ENCODE measurements around the gene SEPTIN10.
"Not testable (repeated sequence)": the region's sequence is repeated elsewhere in the genome, so short reads cannot be mapped to it uniquely, and the experiment has no call there.

SEPTIN10 gene

GRCh38 chr2:109597283-109597682 lies 16.5 kb downstream of the SEPTIN10 start:
- no peak for DNase-seq

GRCh38 chr2:109595644-109596043 lies 18.1 kb downstream of the SEPTIN10 start:
- DNase-seq, result no peak

GRCh38 chr2:109594246-109594885 lies 19.4 kb downstream of the SEPTIN10 start:
- DNase-seq, result peak; percentile 82

GRCh38 chr2:109592905-109593304 lies 20.9 kb downstream of the SEPTIN10 start:
- DNase-seq, result no peak

- no peak for DNase-seq
Observed at GRCh38 chr2:109591206-109591605, 22.6 kb downstream of the SEPTIN10 start.

GRCh38 chr2:109586687-109587086 lies 27.1 kb downstream of the SEPTIN10 start:
- no peak for DNase-seq

GRCh38 chr2:109582928-109583895 lies 30.6 kb downstream of the SEPTIN10 start:
- DNase-seq, result no peak

- DNase-seq, result not testable (repeated sequence)
Observed at GRCh38 chr2:109577630-109578029, 36.1 kb downstream of the SEPTIN10 start.

GRCh38 chr2:109575373-109575772 lies 38.4 kb downstream of the SEPTIN10 start:
- no peak for DNase-seq

- DNase-seq, result no peak
Observed at GRCh38 chr2:109563980-109564550, 49.7 kb downstream of the SEPTIN10 start.

- no peak for DNase-seq
Observed at GRCh38 chr2:109563288-109563687, 50.5 kb downstream of the SEPTIN10 start.

GRCh38 chr2:109562421-109562820 lies 51.3 kb downstream of the SEPTIN10 start:
- no peak for DNase-seq

- DNase-seq, result no peak
Observed at GRCh38 chr2:109560265-109560664, 53.5 kb downstream of the SEPTIN10 start.

GRCh38 chr2:109558076-109558882 lies 55.5 kb downstream of the SEPTIN10 start:
- DNase-seq, result no peak

- DNase-seq, result no peak
Observed at GRCh38 chr2:109557309-109557708, 56.5 kb downstream of the SEPTIN10 start.

- DNase-seq, result no peak
Observed at GRCh38 chr2:109555346-109555900, 58.3 kb downstream of the SEPTIN10 start.

GRCh38 chr2:109554758-109555157 lies 59.0 kb downstream of the SEPTIN10 start:
- no peak for DNase-seq

GRCh38 chr2:109549016-109549590 lies 64.7 kb downstream of the SEPTIN10 start:
- no peak for DNase-seq

GRCh38 chr2:109547280-109547679 lies 66.5 kb downstream of the SEPTIN10 start:
- DNase-seq, result no peak

- peak; percentile 17 for DNase-seq
Observed at GRCh38 chr2:109545828-109546713, 67.7 kb downstream of the SEPTIN10 start.

- DNase-seq, result no peak
Observed at GRCh38 chr2:109542384-109542783, 71.4 kb downstream of the SEPTIN10 start.

All from NCI-H1105 treated with DMSO at 0.1 percent for 48 hours (cell line).